Measurements from ENCODE around the gene GSK3A. TPM values are rescaled to one million over a fixed set of nuclear protein-coding genes. Genes with fewer than 3 reads are reported as not detected.

Gene GSK3A
- total and polyA plus RNA-seq, 2 of the 4 experiments (the other 2 are of a cell fraction), result 8.1 to 43.3 TPM

DNA sequence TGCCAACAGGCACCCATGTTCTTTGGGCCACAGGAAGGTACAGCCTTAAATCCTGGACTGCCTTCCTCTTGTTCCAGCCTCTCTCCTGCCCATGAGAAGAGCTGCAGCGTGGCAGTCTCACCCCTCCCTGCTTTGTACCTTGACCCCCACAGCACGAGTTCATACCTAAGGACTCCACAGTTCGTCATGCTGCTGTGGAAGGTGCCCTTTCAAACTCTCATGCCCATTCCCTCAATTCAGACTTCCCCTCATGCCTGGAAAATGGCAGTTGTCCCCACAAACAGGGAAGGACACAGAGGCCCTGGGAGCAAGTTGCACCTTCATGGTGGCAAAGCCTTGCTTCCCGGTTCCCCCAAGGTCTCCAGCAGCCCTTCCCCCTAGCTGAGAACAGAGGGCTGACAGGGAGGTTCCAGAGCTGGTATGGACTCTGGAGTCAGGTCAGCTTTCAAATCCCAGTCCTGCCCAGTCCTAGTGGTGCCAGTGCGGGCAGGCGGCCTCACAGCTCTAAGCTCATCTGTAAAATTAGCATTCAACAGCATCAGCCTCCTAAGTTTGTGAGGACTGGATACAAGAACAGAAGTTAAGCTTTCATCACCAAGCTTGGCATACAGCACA is 8.6 kb downstream of the GSK3A start:
- Histone ChIP-seq H3K4ac (ENCODE audit: low read depth, low read length) (no peak overlapping the region), H3K18ac (ENCODE audit: low read depth, low read length) (no peak overlapping the region), H3K9ac (ENCODE audit: low read depth, low read length) (no peak overlapping the region), H4K91ac (ENCODE audit: insufficient read depth, low read depth, low read length) (no peak overlapping the region), H3K36me3 (ENCODE audit: control insufficient read depth, insufficient read depth, low read length) (peaks cover 69% of the 10 kb centered on the region), H2BK20ac (ENCODE audit: low read depth, low read length) (no peak overlapping the region), H3K79me1 (ENCODE audit: low read depth in 1 of 2, low read length in 2 of 2) (peaks cover 30 to 77% of the 10 kb centered on the region in 2 experiments; a peak in 3 of 4 replicates), H4K20me1 (ENCODE audit: insufficient read depth, low read length) (peaks cover 68% of the 10 kb centered on the region), H3K4me2 (ENCODE audit: low read depth, low read length) (no peak overlapping the region), H3K9me3 (ENCODE audit: control insufficient read depth, insufficient read depth, low read length) (no peaks in the 10 kb centered on the region), H4K8ac (ENCODE audit: low read depth in 2 of 2, low read length in 2 of 2) (no peak overlapping the region), H2BK5ac (ENCODE audit: low read depth, low read length, poor library complexity, severe bottlenecking) (no peak overlapping the region), H3K27me3 (ENCODE audit: control insufficient read depth, insufficient read depth, low read length) (no peaks in the 10 kb centered on the region), H3K9me1 (ENCODE audit: insufficient read depth, low read length) (peaks cover 6% of the 10 kb centered on the region; the same call in 1 of the 2 replicates), H3K14ac (replicated peaks; ENCODE audit: low read depth, low read length) (no peak overlapping the region), H2AFZ (replicated peaks; ENCODE audit: low read length, poor library complexity) (no peak overlapping the region), H2AK5ac (ENCODE audit: low read depth, low read length) (no peak overlapping the region), H3K56ac (ENCODE audit: extremely low read depth, insufficient read depth, low read length) (no peak overlapping the region), H2AK9ac (replicated peaks; ENCODE audit: low read depth, low read length, poor library complexity) (no peak overlapping the region), H4K5ac (ENCODE audit: low read depth, low read length) (no peak overlapping the region), H3K23ac (ENCODE audit: low read depth, low read length) (no peak overlapping the region), H2BK15ac (ENCODE audit: low read depth, low read length) (no peak overlapping the region), H3K4me3 (ENCODE audit: insufficient read depth, low read depth, low read length) (no peak overlapping the region), H2BK120ac (ENCODE audit: low read depth, low read length) (no peak overlapping the region), H3K4me1 (ENCODE audit: control insufficient read depth, insufficient read depth, low read length) (no peaks in the 10 kb centered on the region), H3K27ac (ENCODE audit: insufficient read depth, low read length) (no peak overlapping the region)
- in situ Hi-C loops (cut with MboI; ENCODE audit: low sequenced_read_pairs), result no loop called here
- no peak for DNase-seq
- ChIA-PET POLR2A (ENCODE audit: unreplicated experiment) (interaction anchor here (0.6 kb wide), 1 partner anchor 64 kb away, joined by 4 read pairs; no protein-coding TSS in a partner anchor), CTCF (interaction anchor here (0.8 kb wide), 1 partner anchor 8 kb away, joined by 3 read pairs; the partner anchor contains the start of gene GSK3A)
- no peak for TF ChIP-seq MAFK (IDR thresholded peaks at IDR 0.05; ENCODE audit: low read depth, low read length)
- no peak for TF ChIP-seq NFE2L2 (IDR thresholded peaks at IDR 0.05; ENCODE audit: low read depth, low read length)
- TF ChIP-seq POLR2A (IDR thresholded peaks at IDR 0.05; ENCODE audit: low read depth, low read length), result no peak
- TF ChIP-seq, protein P1, sequence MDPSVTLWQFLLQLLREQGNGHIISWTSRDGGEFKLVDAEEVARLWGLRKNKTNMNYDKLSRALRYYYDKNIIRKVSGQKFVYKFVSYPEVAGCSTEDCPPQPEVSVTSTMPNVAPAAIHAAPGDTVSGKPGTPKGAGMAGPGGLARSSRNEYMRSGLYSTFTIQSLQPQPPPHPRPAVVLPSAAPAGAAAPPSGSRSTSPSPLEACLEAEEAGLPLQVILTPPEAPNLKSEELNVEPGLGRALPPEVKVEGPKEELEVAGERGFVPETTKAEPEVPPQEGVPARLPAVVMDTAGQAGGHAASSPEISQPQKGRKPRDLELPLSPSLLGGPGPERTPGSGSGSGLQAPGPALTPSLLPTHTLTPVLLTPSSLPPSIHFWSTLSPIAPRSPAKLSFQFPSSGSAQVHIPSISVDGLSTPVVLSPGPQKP (IDR thresholded peaks at IDR 0.05; ENCODE audit: borderline replicate concordance, low read depth, low read length), result no peak
- BruUV-seq (replicated peaks), result no TSS peak
- ATAC-seq (ENCODE audit: low read depth), result no peak
- dilution Hi-C loops (cut with HindIII; ENCODE audit: low sequenced_read_pairs, unreplicated experiment), result no loop called here
- intact Hi-C loops (cut with micrococcal nuclease), result no loop called here
- WGBS, 2 experiments (ENCODE audit: extremely low coverage in 2 of 2, insufficient read length in 1 of 2), result 81% methylated on average over 2 of the region's 6 CpGs; no CpG with 5 or more reads in 1 of the 2 experiments

Data from IMR-90 (cell line).